Measurements from ENCODE around the gene KLHDC7B. TPM values are rescaled to one million over a fixed set of nuclear protein-coding genes. Genes with fewer than 3 reads are reported as not detected.

The KLHDC7B gene
- total RNA-seq, 1 experiment from 2014 or later: not detected

- Histone ChIP-seq H3K9me3 (no peaks in the 10 kb centered on the region), H3K4me3 (no peak overlapping the region), H3K27me3 (no peaks in the 10 kb centered on the region), H3K36me3 (no peaks in the 10 kb centered on the region)
- no peak for DNase-seq
Measured at GRCh38 chr22:50574383-50574755, 28.7 kb downstream of the KLHDC7B start.

GRCh38 chr22:50575426-50575941, 29.8 kb downstream of the KLHDC7B start:
- 0 out of 2 replicates have a peak, but pooled peaks cover 3% of the 10 kb centered on the region for H3K36me3 ChIP-seq
- H3K4me3 ChIP-seq: no peak overlapping the region
- no peak for DNase-seq
- no peaks in the 10 kb centered on the region for H3K27me3 ChIP-seq
- no peaks in the 10 kb centered on the region for H3K9me3 ChIP-seq

GRCh38 chr22:50576070-50576469, 30.4 kb downstream of the KLHDC7B start:
- Histone ChIP-seq H3K9me3 (no peaks in the 10 kb centered on the region), H3K27me3 (no peaks in the 10 kb centered on the region), H3K4me3 (no peak overlapping the region), H3K36me3 (0 out of 2 replicates have a peak, but pooled peaks cover 6% of the 10 kb centered on the region)
- DNase-seq: peak; percentile 10

GRCh38 chr22:50576806-50577696, 31.4 kb downstream of the KLHDC7B start:
- no peaks in the 10 kb centered on the region for H3K9me3 ChIP-seq
- 0 out of 2 replicates have a peak, but pooled peaks cover 6% of the 10 kb centered on the region for H3K36me3 ChIP-seq
- DNase-seq: no peak
- no peak overlapping the region for H3K4me3 ChIP-seq
- H3K27me3 ChIP-seq: no peaks in the 10 kb centered on the region

GRCh38 chr22:50577697-50577986, 31.9 kb downstream of the KLHDC7B start:
- no peak overlapping the region for H3K4me3 ChIP-seq
- 0 out of 2 replicates have a peak, but pooled peaks cover 6% of the 10 kb centered on the region for H3K36me3 ChIP-seq
- no peaks in the 10 kb centered on the region for H3K9me3 ChIP-seq
- no peak for DNase-seq
- no peaks in the 10 kb centered on the region for H3K27me3 ChIP-seq

GRCh38 chr22:50577987-50578775, 32.5 kb downstream of the KLHDC7B start, which contains the start of gene CPT1B:
Gene CPT1B, minus strand, starts transcription at chr22:50578427. Its CDS starts 512 bp downstream, at chr22:50577915.
- 0 out of 2 replicates have a peak, but pooled peaks cover 6% of the 10 kb centered on the region for H3K36me3 ChIP-seq
- DNase-seq: no peak
- no peak within 1 kb of the TSS for H3K4me3 ChIP-seq
- no peaks in the 10 kb centered on the region for H3K27me3 ChIP-seq
- no peaks in the 10 kb centered on the region for H3K9me3 ChIP-seq

GRCh38 chr22:50578776-50579310, 33.1 kb downstream of the KLHDC7B start:
- Histone ChIP-seq H3K27me3 (no peaks in the 10 kb centered on the region), H3K36me3 (0 out of 2 replicates have a peak, but pooled peaks cover 6% of the 10 kb centered on the region), H3K9me3 (no peaks in the 10 kb centered on the region), H3K4me3 (no peak overlapping the region)
- no peak for DNase-seq

- DNase-seq: no peak
- Histone ChIP-seq H3K4me3 (no peak overlapping the region), H3K27me3 (no peaks in the 10 kb centered on the region), H3K36me3 (0 out of 2 replicates have a peak, but pooled peaks cover 6% of the 10 kb centered on the region), H3K9me3 (no peaks in the 10 kb centered on the region)
Measured at GRCh38 chr22:50579752-50580151, 34.1 kb downstream of the KLHDC7B start.

GRCh38 chr22:50581031-50581949, 35.6 kb downstream of the KLHDC7B start:
- H3K4me3 ChIP-seq: peak overlapping the region; percentile 87
- H3K9me3 ChIP-seq: no peaks in the 10 kb centered on the region
- H3K36me3 ChIP-seq: 0 out of 2 replicates have a peak, but pooled peaks cover 6% of the 10 kb centered on the region
- no peak for DNase-seq
- no peaks in the 10 kb centered on the region for H3K27me3 ChIP-seq

- H3K4me3 ChIP-seq: peak overlapping the region; percentile 87
- H3K9me3 ChIP-seq: no peaks in the 10 kb centered on the region
- DNase-seq: no peak
- no peaks in the 10 kb centered on the region for H3K27me3 ChIP-seq
- H3K36me3 ChIP-seq: 0 out of 2 replicates have a peak, but pooled peaks cover 6% of the 10 kb centered on the region
Measured at GRCh38 chr22:50581950-50582492, 36.3 kb downstream of the KLHDC7B start.

GRCh38 chr22:50582493-50583293, 37.0 kb downstream of the KLHDC7B start, which contains the start of gene CHKB:
Gene CHKB, minus strand, starts transcription at chr22:50582849. Its CDS starts 68 bp downstream, at chr22:50582781.
- Histone ChIP-seq H3K9me3 (no peaks in the 10 kb centered on the region), H3K27me3 (no peaks in the 10 kb centered on the region), H3K4me3 (peak within 1 kb of the TSS; percentile 87), H3K36me3 (0 out of 2 replicates have a peak, but pooled peaks cover 6% of the 10 kb centered on the region)
- peak; percentile 98 for DNase-seq

GRCh38 chr22:50583294-50583861, 37.7 kb downstream of the KLHDC7B start:
- Histone ChIP-seq H3K27me3 (no peaks in the 10 kb centered on the region), H3K36me3 (0 out of 2 replicates have a peak, but pooled peaks cover 6% of the 10 kb centered on the region), H3K9me3 (no peaks in the 10 kb centered on the region), H3K4me3 (peak overlapping the region; percentile 87)
- no peak for DNase-seq

GRCh38 chr22:50584106-50585096, 38.7 kb downstream of the KLHDC7B start:
- Histone ChIP-seq H3K36me3 (0 out of 2 replicates have a peak, but pooled peaks cover 6% of the 10 kb centered on the region), H3K27me3 (peaks cover 3% of the 10 kb centered on the region; the same call in 1 of the 2 replicates), H3K9me3 (no peaks in the 10 kb centered on the region), H3K4me3 (no peak overlapping the region)
- no peak for DNase-seq

All from MG63 (cell line).